Activated naive CD4-positive, alpha-beta T cell treated with anti-CD3 and anti-CD28 coated beads for 36 hours (primary cell): ENCODE measurements around the gene CYP4Z1. TPM values are rescaled to one million over a fixed set of nuclear protein-coding genes. Genes with fewer than 3 reads are reported as not detected.

Experiments used
- CTCF ChIA-PET: fragments of 350-600 bp; sonication (Branson Sonifier 250); formaldehyde crosslinking; loops from one replicate; lab custom pipeline; 2021; ENCODE audit warnings: antibody characterized with exemption; lab: Charles Lee
- DNase-seq: peaks from one replicate; pipeline ENCODE4 v3.0.0-alpha.2; 2020
- H3K27ac Mint-ChIP-seq: one replicate; pipeline ENCODE4 v1.8.0; 2021; ENCODE audit warnings: mild to moderate bottlenecking, mixed read lengths
- H3K27me3 Mint-ChIP-seq: one replicate; pipeline ENCODE4 v1.8.0; 2021; ENCODE audit warnings: low read depth, mixed read lengths
- H3K36me3 Mint-ChIP-seq: one replicate; pipeline ENCODE4 v1.8.0; 2021; ENCODE audit warnings: low read depth, mixed read lengths
- H3K4me1 Mint-ChIP-seq: one replicate; pipeline ENCODE4 v1.8.0; 2021; ENCODE audit warnings: low read depth, mixed read lengths
- H3K4me3 Mint-ChIP-seq: one replicate; pipeline ENCODE4 v1.8.0; 2021; ENCODE audit warnings: mild to moderate bottlenecking, moderate library complexity, mixed read lengths
- H3K9me3 Mint-ChIP-seq: one replicate; pipeline ENCODE4 v1.8.0; 2021; ENCODE audit warnings: mixed read lengths
- intact Hi-C: fragments of 100-400 bp; cut with micrococcal nuclease; formaldehyde crosslinking; loops from one replicate; pipeline ENCODE4 v1.15.1; 2023
- total RNA-seq, 2 experiments: library from RNA; stranded (reverse); gene quantifications; one replicate each; pipeline ENCODE4 v1.2.3, GENCODE V29; 2021

CYP4Z1 gene
- total RNA-seq, 2 experiments from 2014 or later, result not detected

- Mint-ChIP-seq H3K36me3 (no peaks in the 10 kb centered on the region), H3K27ac (no peak overlapping the region), H3K4me1 (no peaks in the 10 kb centered on the region), H3K9me3 (no peaks in the 10 kb centered on the region), H3K4me3 (no peak overlapping the region), H3K27me3 (peaks cover 30% of the 10 kb centered on the region)
- intact Hi-C loops, result no loop called here
- no peak for DNase-seq
- CTCF ChIA-PET, result interaction anchor here (1.4 to 1.5 kb wide), 2 partner anchors 10 to 14 kb away, joined by 3 read pairs; no protein-coding TSS in a partner anchor
Measured at GRCh38 chr1:47164552-47164951, 97.5 kb downstream of the CYP4Z1 start.

Other genes starting within 250 kb of the CYP4Z1 start
- gene CYP4A11, start 125.8 kb upstream of the CYP4Z1 start, total RNA-seq, result not detected
- gene CYP4X1, start 43.6 kb upstream of the CYP4Z1 start, total RNA-seq, result not detected
- gene CYP4A22, start 70.2 kb downstream of the CYP4Z1 start, total RNA-seq, result not detected
- not detected for gene PDZK1IP1, start 122.8 kb downstream of the CYP4Z1 start, total RNA-seq
- gene TAL1, start 165.0 kb downstream of the CYP4Z1 start, total RNA-seq, result not detected
- 10 to 100 TPM; 41.4 to 43.5 TPM for gene STIL, start 246.9 kb downstream of the CYP4Z1 start, total RNA-seq